ENCODE data around the gene PNMA3. TPM values are rescaled to one million over a fixed set of nuclear protein-coding genes. Genes with fewer than 3 reads are reported as not detected.

PNMA3 gene
- total RNA-seq, 1 donor from 2014 or later: 7.8 TPM

DNA sequence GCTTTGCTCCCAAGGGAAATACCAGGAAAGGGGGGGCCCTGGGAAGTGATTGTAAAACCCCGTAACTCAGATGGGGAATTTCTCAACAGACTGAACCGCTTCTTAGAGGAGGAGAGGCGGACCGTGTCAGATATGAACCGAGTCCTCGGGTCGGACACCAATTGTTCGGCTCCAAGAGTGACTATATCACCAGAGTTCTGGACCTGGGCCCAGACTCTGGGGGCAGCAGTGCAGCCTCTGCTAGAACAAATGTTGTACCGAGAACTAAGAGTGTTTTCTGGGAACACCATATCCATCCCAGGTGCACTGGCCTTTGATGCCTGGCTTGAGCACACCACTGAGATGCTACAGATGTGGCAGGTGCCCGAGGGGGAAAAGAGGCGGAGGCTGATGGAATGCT lies 1.0 kb downstream of the PNMA3 start:
- DNase-seq: no peak
- H3K36me3 Mint-ChIP-seq (ENCODE audit: unreplicated experiment): no peaks in the 10 kb centered on the region
- H3K4me3 Mint-ChIP-seq (ENCODE audit: unreplicated experiment): peak overlapping the region; percentile 65
- H3K27ac Mint-ChIP-seq (ENCODE audit: unreplicated experiment): no peak overlapping the region
- TF ChIP-seq CTCF (IDR thresholded peaks at IDR 0.05; ENCODE audit: partially characterized antibody, unreplicated experiment): no peak
- peaks cover 6% of the 10 kb centered on the region for H3K27me3 Mint-ChIP-seq (ENCODE audit: unreplicated experiment)
- H3K9me3 Mint-ChIP-seq (ENCODE audit: unreplicated experiment): no peaks in the 10 kb centered on the region
- no peaks in the 10 kb centered on the region for H3K4me1 Mint-ChIP-seq (ENCODE audit: low read depth, unreplicated experiment)

DNA sequence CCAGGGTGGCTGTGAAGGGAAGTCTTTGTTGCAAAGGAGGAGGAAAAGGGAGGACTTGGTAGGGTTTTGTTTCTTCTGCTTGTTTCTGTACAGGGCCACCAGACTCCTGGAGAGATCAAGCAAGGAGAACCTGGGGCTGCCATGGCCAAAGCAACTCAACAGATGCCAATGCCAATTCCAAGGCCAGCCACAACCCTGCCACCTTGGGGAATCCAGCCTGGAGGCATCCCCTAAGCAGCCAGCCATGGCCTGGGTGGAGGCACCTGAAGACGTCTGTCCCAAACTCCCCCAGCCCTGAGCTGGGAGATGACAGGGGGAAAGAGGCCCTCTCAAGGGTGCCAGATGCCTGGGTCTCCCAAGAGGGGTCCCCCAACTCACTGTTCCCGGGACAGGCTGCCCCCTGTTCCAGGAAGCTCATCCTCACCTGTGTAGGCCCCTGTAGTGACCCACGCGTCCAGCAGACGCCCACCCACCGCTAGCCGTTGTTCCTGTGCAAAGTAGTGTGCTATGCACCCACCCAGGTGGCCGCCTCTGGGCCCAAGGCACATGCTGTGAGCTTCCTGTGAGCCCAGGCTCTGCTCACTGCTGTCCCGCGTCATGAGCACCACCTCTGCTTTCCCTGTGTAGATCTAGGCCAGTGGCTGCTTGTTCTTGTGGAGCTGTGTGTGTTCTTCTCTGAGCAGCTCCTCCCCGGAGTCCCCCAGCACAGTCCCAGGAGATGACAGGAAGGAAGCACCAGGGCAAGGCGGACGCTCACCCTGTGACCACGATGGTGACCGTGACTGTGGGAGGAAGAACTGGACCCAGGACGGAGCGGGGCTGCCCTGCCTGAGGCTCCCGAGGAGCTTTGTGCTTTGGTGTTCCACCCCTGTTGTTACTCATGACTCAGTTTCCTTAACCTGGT lies 3.2 kb downstream of the PNMA3 start:
- Mint-ChIP-seq H3K27me3 (ENCODE audit: unreplicated experiment) (peaks cover 6% of the 10 kb centered on the region), H3K4me1 (ENCODE audit: low read depth, unreplicated experiment) (no peaks in the 10 kb centered on the region), H3K4me3 (ENCODE audit: unreplicated experiment) (no peak overlapping the region), H3K9me3 (ENCODE audit: unreplicated experiment) (no peaks in the 10 kb centered on the region), H3K27ac (ENCODE audit: unreplicated experiment) (no peak overlapping the region), H3K36me3 (ENCODE audit: unreplicated experiment) (no peaks in the 10 kb centered on the region)
- no peak for DNase-seq
- TF ChIP-seq CTCF (IDR thresholded peaks at IDR 0.05; ENCODE audit: partially characterized antibody, unreplicated experiment): no peak

DNA sequence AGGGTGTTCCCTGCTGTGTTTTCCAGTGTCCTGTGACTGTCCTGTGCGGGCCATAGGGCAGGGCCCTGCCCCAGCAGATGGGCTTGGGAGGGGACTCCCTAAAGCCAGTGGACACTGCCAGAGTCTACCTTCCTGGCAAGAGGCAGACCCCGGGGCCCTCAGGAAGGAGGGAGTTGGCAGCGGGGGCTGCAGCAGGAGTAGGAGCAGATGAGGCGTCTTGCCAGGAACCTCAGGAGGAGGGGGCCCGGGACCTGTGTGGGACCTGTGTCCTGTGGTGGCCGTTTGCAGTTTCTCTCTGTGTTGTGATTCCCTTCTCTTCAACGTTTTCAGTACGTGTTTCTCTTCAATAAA lies 3.8 kb downstream of the PNMA3 start:
- Mint-ChIP-seq H3K4me3 (ENCODE audit: unreplicated experiment) (no peak overlapping the region), H3K27ac (ENCODE audit: unreplicated experiment) (no peak overlapping the region), H3K27me3 (ENCODE audit: unreplicated experiment) (peaks cover 3% of the 10 kb centered on the region), H3K9me3 (ENCODE audit: unreplicated experiment) (peaks cover under 1% of the 10 kb centered on the region), H3K4me1 (ENCODE audit: low read depth, unreplicated experiment) (no peaks in the 10 kb centered on the region), H3K36me3 (ENCODE audit: unreplicated experiment) (no peaks in the 10 kb centered on the region)
- no peak for DNase-seq
- no peak for TF ChIP-seq CTCF (IDR thresholded peaks at IDR 0.05; ENCODE audit: partially characterized antibody, unreplicated experiment)

DNA sequence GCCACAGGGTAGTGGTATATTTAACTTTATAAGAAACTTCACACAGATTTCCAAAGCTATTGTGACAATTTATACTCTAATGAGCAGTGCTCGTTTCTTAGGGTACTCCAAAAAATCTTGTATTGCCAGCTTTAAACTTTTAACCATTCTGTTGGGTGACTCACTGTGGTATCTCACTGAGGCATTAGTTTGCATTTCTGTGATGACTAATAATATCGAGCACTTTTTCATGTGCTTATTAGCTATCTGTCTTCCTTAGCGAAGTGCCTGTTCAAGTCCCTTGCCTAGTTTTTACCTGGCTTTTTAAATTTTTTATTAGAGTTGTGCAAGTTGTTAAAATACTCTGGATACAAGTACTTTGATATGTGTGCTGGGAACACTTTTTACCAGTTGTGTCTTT lies 5.5 kb downstream of the PNMA3 start:
- no peaks in the 10 kb centered on the region for H3K36me3 Mint-ChIP-seq (ENCODE audit: unreplicated experiment)
- H3K27me3 Mint-ChIP-seq (ENCODE audit: unreplicated experiment): peaks cover 3% of the 10 kb centered on the region
- no peak overlapping the region for H3K27ac Mint-ChIP-seq (ENCODE audit: unreplicated experiment)
- no peaks in the 10 kb centered on the region for H3K4me1 Mint-ChIP-seq (ENCODE audit: low read depth, unreplicated experiment)
- H3K4me3 Mint-ChIP-seq (ENCODE audit: unreplicated experiment): no peak overlapping the region
- DNase-seq: no peak
- H3K9me3 Mint-ChIP-seq (ENCODE audit: unreplicated experiment): peaks cover 1% of the 10 kb centered on the region
- no peak for TF ChIP-seq CTCF (IDR thresholded peaks at IDR 0.05; ENCODE audit: partially characterized antibody, unreplicated experiment)

- no peak for TF ChIP-seq CTCF (IDR thresholded peaks at IDR 0.05; ENCODE audit: partially characterized antibody, unreplicated experiment)
- Mint-ChIP-seq H3K27ac (ENCODE audit: unreplicated experiment) (no peak overlapping the region), H3K4me1 (ENCODE audit: low read depth, unreplicated experiment) (no peaks in the 10 kb centered on the region), H3K36me3 (ENCODE audit: unreplicated experiment) (no peaks in the 10 kb centered on the region), H3K9me3 (ENCODE audit: unreplicated experiment) (peaks cover 1% of the 10 kb centered on the region), H3K27me3 (ENCODE audit: unreplicated experiment) (no peaks in the 10 kb centered on the region), H3K4me3 (ENCODE audit: unreplicated experiment) (no peak overlapping the region)
- DNase-seq: no peak
Measured at GRCh38 chrX:153063315-153063714, 7.0 kb downstream of the PNMA3 start.

All from glutamatergic neuron (in vitro differentiated cells).